Liver (tissue), 9 donors: Measurements from ENCODE around the gene PSMG3. TPM values are rescaled to one million over a fixed set of nuclear protein-coding genes. Genes with fewer than 3 reads are reported as not detected.

Experiments used
- DNase-seq: peaks from one replicate; pipeline ENCODE4 v3.0.0-alpha.2; 2017; ENCODE audit warnings: low spot score
- H3K27ac ChIP-seq, 2 donors: one replicate each; pipeline ENCODE4 v1.7.0; 2013; ENCODE audit warnings: inconsistent platforms in 2 of 2, low read length in 2 of 2, control low read depth in 1 of 2, low read depth in 1 of 2, mild to moderate bottlenecking in 1 of 2
- H3K27me3 ChIP-seq, 4 donors: one replicate each; pipeline versions ENCODE4 v1.6.1 to v1.7.0; 2013; ENCODE audit warnings: low read length in 3 of 4, inconsistent platforms in 1 of 4, mild to moderate bottlenecking in 1 of 4, moderate library complexity in 1 of 4; ENCODE audit not compliant: control insufficient read depth in 4 of 4, insufficient read depth in 4 of 4
- H3K36me3 ChIP-seq, 4 donors: one replicate each; pipeline versions ENCODE4 v1.6.1 to v1.7.0; 2013; ENCODE audit warnings: low read length in 3 of 4, mild to moderate bottlenecking in 3 of 4, low read depth in 1 of 4, moderate library complexity in 1 of 4; ENCODE audit not compliant: control insufficient read depth in 4 of 4, insufficient read depth in 3 of 4
- H3K4me1 ChIP-seq, 4 donors: one replicate each; pipeline versions ENCODE4 v1.6.1 to v1.7.0; 2013; ENCODE audit warnings: low read length in 3 of 4, mild to moderate bottlenecking in 3 of 4, moderate library complexity in 1 of 4; ENCODE audit not compliant: control insufficient read depth in 4 of 4, insufficient read depth in 4 of 4
- H3K4me3 ChIP-seq, 3 donors: one replicate each; pipeline versions ENCODE4 v1.6.1 to v1.7.0; 2013; ENCODE audit warnings: low read length in 3 of 3, control low read depth in 1 of 3, low read depth in 1 of 3, mild to moderate bottlenecking in 1 of 3
- H3K9ac ChIP-seq, 2 donors: one replicate each; pipeline ENCODE4 v1.7.0; 2013; ENCODE audit warnings: low read length in 2 of 2, mild to moderate bottlenecking in 2 of 2, moderate library complexity in 2 of 2, control low read depth in 1 of 2, low read depth in 1 of 2
- H3K9me3 ChIP-seq, 4 donors: one replicate each; pipeline versions ENCODE4 v1.6.1 to v1.7.0; 2013; ENCODE audit warnings: low read length in 3 of 4; ENCODE audit not compliant: control insufficient read depth in 4 of 4
- ATF3 ChIP-seq: IDR thresholded peaks from 2 replicates; pipeline ENCODE4 v1.6.1; 2016; ENCODE audit warnings: antibody characterized with exemption
- FOXA2 ChIP-seq: IDR thresholded peaks from 2 replicates; pipeline ENCODE4 v1.6.1; 2016; ENCODE audit warnings: antibody characterized with exemption
- GABPA ChIP-seq, 2 donors: IDR thresholded peaks in 1 of 2; conservative IDR thresholded peaks in 1 of 2; 2 replicates each; pipeline ENCODE4 v1.6.1; 2016; ENCODE audit warnings: antibody characterized with exemption in 2 of 2, mild to moderate bottlenecking in 1 of 2, moderate library complexity in 1 of 2
- HNF4A ChIP-seq, 2 donors: conservative IDR thresholded peaks; 2 replicates each; pipeline ENCODE4 v1.6.1; 2016; ENCODE audit warnings: antibody characterized with exemption in 2 of 2, mild to moderate bottlenecking in 2 of 2
- HNF4G ChIP-seq: IDR thresholded peaks from 2 replicates; pipeline ENCODE4 v1.6.1; 2016; ENCODE audit warnings: antibody characterized with exemption
- MAX ChIP-seq: IDR thresholded peaks from 2 replicates; pipeline ENCODE4 v1.6.1; 2016; ENCODE audit warnings: antibody characterized with exemption
- NR2F2 ChIP-seq: IDR thresholded peaks from 2 replicates; pipeline ENCODE4 v1.6.1; 2016; ENCODE audit warnings: antibody characterized with exemption
- RAD21 ChIP-seq, 2 donors: IDR thresholded peaks; 2 replicates each; pipeline ENCODE4 v1.6.1; 2016; ENCODE audit warnings: antibody characterized with exemption in 2 of 2, mild to moderate bottlenecking in 2 of 2
- RXRA ChIP-seq, 2 donors: IDR thresholded peaks; 2 replicates each; pipeline ENCODE4 v1.6.1; 2017 to 2018; ENCODE audit warnings: antibody characterized with exemption in 2 of 2, mild to moderate bottlenecking in 1 of 2
- TAF1 ChIP-seq: conservative IDR thresholded peaks from 2 replicates; pipeline ENCODE4 v1.6.1; 2016; ENCODE audit warnings: antibody characterized with exemption, mild to moderate bottlenecking
- ZBTB33 ChIP-seq: IDR thresholded peaks from 2 replicates; pipeline ENCODE4 v1.6.1; 2016; ENCODE audit warnings: antibody characterized with exemption
- WGBS: extraction: QIAGEN DNeasy Blood & Tissue Kit; methylation state at CpG from one replicate; pipeline ENCODE4 v1.1.7; 2013; 5-methylcytosine and 5-hydroxymethylcytosine counted together
- polyA plus RNA-seq, 2 donors: library from polyadenylated mRNA; stranded (reverse) in 1 of 2; unstranded in 1 of 2; fragments of 200-250 nt in 1 of 2; fragments of >200 nt in 1 of 2; fragmentation: Nextera tagmentation in 1 of 2; extraction: Ambion mirVana in 1 of 2; gene quantifications; one replicate each; pipeline versions ENCODE4 v1.2.1 to v1.2.3, GENCODE V29; 2013 to 2015
- total RNA-seq, 2 donors: library from RNA; depleted of rRNA; stranded (reverse); fragments of >200 nt; gene quantifications; one replicate each; pipeline ENCODE4 v1.2.3, GENCODE V29; 2014
- TF ChIP-seq, protein P1 (sequence below): IDR thresholded peaks from 2 replicates; pipeline ENCODE4 v1.6.1; 2016; ENCODE audit warnings: antibody characterized with exemption, mild to moderate bottlenecking
- donor health status: healthy.
- donor health status: healthy.
- donor health status: healthy.
- donor health status: healthy.
- donor health status: healthy.

PSMG3 gene
- total and polyA plus RNA-seq, 4 donors: 10.1 to 22.4 (median 15.7) TPM

DNA sequence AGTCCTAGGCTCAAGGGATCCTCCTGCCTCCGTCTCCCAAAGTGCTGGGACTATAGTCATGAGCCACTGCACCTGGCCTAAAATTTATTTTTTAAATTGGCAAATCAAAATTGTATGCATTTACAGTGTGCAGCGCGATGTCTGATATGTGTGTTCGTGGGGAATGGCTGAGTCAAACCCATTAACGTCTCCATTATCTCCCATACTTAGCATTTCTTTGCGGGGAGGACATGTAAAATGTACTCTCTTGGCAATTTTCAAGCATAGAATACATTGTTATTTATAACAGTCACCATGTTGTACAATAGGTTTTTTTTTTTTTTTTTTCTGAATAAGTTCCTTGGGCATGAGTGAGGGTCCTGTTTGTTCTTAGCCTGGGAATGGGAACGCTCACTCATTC is 17.6 kb downstream of the PSMG3 start:
- Histone ChIP-seq H3K9me3 (no peaks in the 10 kb centered on the region), H3K27ac (no peak overlapping the region), H3K9ac (no peak overlapping the region), H3K4me3 (no peak overlapping the region), H3K36me3 (peaks cover 0 to 22% (median 10%) of the 10 kb centered on the region in 4 donors), H3K4me1 (peaks cover 2 to 18% (median 10%) of the 10 kb centered on the region in 4 donors), H3K27me3 (no peaks in the 10 kb centered on the region)
- TF ChIP-seq ZBTB33 (no peak), HNF4G (no peak), NR2F2 (no peak), RXRA (IDR thresholded peaks at IDR 0.05) (no peak), HNF4A (conservative IDR thresholded peaks at IDR 0.05) (no peak), TAF1 (no peak), ATF3 (no peak), MAX (no peak), FOXA2 (no peak), GABPA (IDR thresholded peaks at IDR 0.05 in 1 of 2, conservative IDR thresholded peaks at IDR 0.05 in 1 of 2) (no peak)
- TF ChIP-seq, protein P1, sequence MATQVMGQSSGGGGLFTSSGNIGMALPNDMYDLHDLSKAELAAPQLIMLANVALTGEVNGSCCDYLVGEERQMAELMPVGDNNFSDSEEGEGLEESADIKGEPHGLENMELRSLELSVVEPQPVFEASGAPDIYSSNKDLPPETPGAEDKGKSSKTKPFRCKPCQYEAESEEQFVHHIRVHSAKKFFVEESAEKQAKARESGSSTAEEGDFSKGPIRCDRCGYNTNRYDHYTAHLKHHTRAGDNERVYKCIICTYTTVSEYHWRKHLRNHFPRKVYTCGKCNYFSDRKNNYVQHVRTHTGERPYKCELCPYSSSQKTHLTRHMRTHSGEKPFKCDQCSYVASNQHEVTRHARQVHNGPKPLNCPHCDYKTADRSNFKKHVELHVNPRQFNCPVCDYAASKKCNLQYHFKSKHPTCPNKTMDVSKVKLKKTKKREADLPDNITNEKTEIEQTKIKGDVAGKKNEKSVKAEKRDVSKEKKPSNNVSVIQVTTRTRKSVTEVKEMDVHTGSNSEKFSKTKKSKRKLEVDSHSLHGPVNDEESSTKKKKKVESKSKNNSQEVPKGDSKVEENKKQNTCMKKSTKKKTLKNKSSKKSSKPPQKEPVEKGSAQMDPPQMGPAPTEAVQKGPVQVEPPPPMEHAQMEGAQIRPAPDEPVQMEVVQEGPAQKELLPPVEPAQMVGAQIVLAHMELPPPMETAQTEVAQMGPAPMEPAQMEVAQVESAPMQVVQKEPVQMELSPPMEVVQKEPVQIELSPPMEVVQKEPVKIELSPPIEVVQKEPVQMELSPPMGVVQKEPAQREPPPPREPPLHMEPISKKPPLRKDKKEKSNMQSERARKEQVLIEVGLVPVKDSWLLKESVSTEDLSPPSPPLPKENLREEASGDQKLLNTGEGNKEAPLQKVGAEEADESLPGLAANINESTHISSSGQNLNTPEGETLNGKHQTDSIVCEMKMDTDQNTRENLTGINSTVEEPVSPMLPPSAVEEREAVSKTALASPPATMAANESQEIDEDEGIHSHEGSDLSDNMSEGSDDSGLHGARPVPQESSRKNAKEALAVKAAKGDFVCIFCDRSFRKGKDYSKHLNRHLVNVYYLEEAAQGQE: no peak
- no peak for DNase-seq
- 90% methylated on average over 7 of the region's 7 CpGs for WGBS

GRCh38 chr7:1550846-1551155 is 19.0 kb downstream of the PSMG3 start:
- TF ChIP-seq NR2F2 (no peak), RXRA (IDR thresholded peaks at IDR 0.05) (no peak), RAD21 (IDR thresholded peaks at IDR 0.05) (no peak)
- TF ChIP-seq, protein P1: no peak
- Histone ChIP-seq H3K9ac (no peak overlapping the region), H3K4me3 (no peak overlapping the region), H3K4me1 (peaks cover 2 to 16% (median 10%) of the 10 kb centered on the region in 4 donors), H3K27me3 (no peaks in the 10 kb centered on the region), H3K36me3 (peaks cover 0 to 22% (median 11%) of the 10 kb centered on the region in 4 donors), H3K27ac (no peak overlapping the region), H3K9me3 (no peaks in the 10 kb centered on the region)
- no peak for DNase-seq
- WGBS: 95% methylated on average over 17 of the region's 17 CpGs
